Measurements from ENCODE around the gene PCK1. TPM values are rescaled to one million over a fixed set of nuclear protein-coding genes. Genes with fewer than 3 reads are reported as not detected.
A peak's percentile ranks its signal among the peaks of the same experiment; 100 is the strongest.

The PCK1 gene
- total and polyA plus RNA-seq, 2 of the 13 experiments (the other 11 are each of a cell fraction or from before 2014, with no cell fraction given) = 6.5 to 12.6 TPM

GRCh38 chr20:57591289-57592229 is 30.6 kb downstream of the PCK1 start (continued):
- TF ChIP-seq ZNF543 (CRISPR knock-in tag; IDR thresholded peaks at IDR 0.05) = no peak
- no peak for TF ChIP-seq SOX6 (IDR thresholded peaks at IDR 0.05)
- TF ChIP-seq SOX6 (CRISPR knock-in tag; IDR thresholded peaks at IDR 0.05) = no peak
- TF ChIP-seq ZNF879 (CRISPR knock-in tag; IDR thresholded peaks at IDR 0.05) = no peak
- TF ChIP-seq PTBP1 (IDR thresholded peaks at IDR 0.05; ENCODE audit: low read depth, low read length, poor library complexity, severe bottlenecking) = no peak
- no peak for TF ChIP-seq NFAT5 (CRISPR knock-in tag; IDR thresholded peaks at IDR 0.05)
- TF ChIP-seq HOXA7 (CRISPR knock-in tag; IDR thresholded peaks at IDR 0.05) = peak; percentile 72; the same call in 1 of the 2 replicates
- 0 out of 2 replicates have a peak, but pooled peaks have one; percentile 43 for TF ChIP-seq SETDB1 (CRISPR knock-in tag; IDR thresholded peaks at IDR 0.05; ENCODE audit: borderline replicate concordance)
- no peak for TF ChIP-seq THAP7 (CRISPR knock-in tag; IDR thresholded peaks at IDR 0.05)
- no peak for TF ChIP-seq TEAD2 (CRISPR knock-in tag; IDR thresholded peaks at IDR 0.05)
- TF ChIP-seq GMEB1 (CRISPR knock-in tag; IDR thresholded peaks at IDR 0.05; ENCODE audit: borderline replicate concordance) = no peak
- no peak for TF ChIP-seq ZNF549 (CRISPR knock-in tag; IDR thresholded peaks at IDR 0.05)
- peak; percentile 73; the same call in 1 of the 2 replicates for TF ChIP-seq ZNF83 (CRISPR knock-in tag; IDR thresholded peaks at IDR 0.05; ENCODE audit: borderline replicate concordance)
- TF ChIP-seq NFRKB (IDR thresholded peaks at IDR 0.05) = no peak
- no peak for TF ChIP-seq CHD4 (IDR thresholded peaks at IDR 0.05; ENCODE audit: borderline replicate concordance, low read length)
- peak; percentile 42; the same call in 1 of the 2 replicates for TF ChIP-seq BATF2 (CRISPR knock-in tag; IDR thresholded peaks at IDR 0.05)
- no peak for TF ChIP-seq FIP1L1 (IDR thresholded peaks at IDR 0.05; ENCODE audit: borderline replicate concordance, insufficient read depth, low read depth, low read length)
- TF ChIP-seq HDAC6 (IDR thresholded peaks at IDR 0.05; ENCODE audit: low read depth, low read length) = no peak
- no peak for TF ChIP-seq ZNF101 (CRISPR knock-in tag; IDR thresholded peaks at IDR 0.05; ENCODE audit: borderline replicate concordance, low read depth)
- TF ChIP-seq RCOR2 (CRISPR knock-in tag; IDR thresholded peaks at IDR 0.05) = no peak
- no peak for TF ChIP-seq ZIK1 (CRISPR knock-in tag; IDR thresholded peaks at IDR 0.05; ENCODE audit: borderline replicate concordance, low read depth)
- TF ChIP-seq BHLHE40 (IDR thresholded peaks at IDR 0.05; ENCODE audit: low read length) = no peak
